K562 (cell line): ENCODE data around the gene COX18. TPM values are rescaled to one million over a fixed set of nuclear protein-coding genes. Genes with fewer than 3 reads are reported as not detected.

ENCODE experiments used
- CEBPB ChIP-seq: fragments of 450-650 bp; IDR thresholded peaks from 2 replicates; pipeline ENCODE4 v1.6.1; 2016; ENCODE audit warnings: missing genetic modification characterization, missing compliant biosample characterization
- CTBP1 ChIP-seq: fragments of 450-650 bp; IDR thresholded peaks from 2 replicates; pipeline ENCODE4 v1.6.1; 2016; ENCODE audit warnings: borderline replicate concordance
- CUX1 ChIP-seq: fragments of 200-800 bp; sonication (Bioruptor generic); IDR thresholded peaks from 2 replicates; pipeline ENCODE4 v1.6.1; 2016; ENCODE audit warnings: missing genetic modification characterization, missing compliant biosample characterization
- FOSL1 ChIP-seq: fragments of 200-800 bp; sonication (Bioruptor generic); conservative IDR thresholded peaks from 2 replicates; pipeline ENCODE4 v1.6.1; 2016; ENCODE audit warnings: missing genetic modification characterization, missing compliant biosample characterization
- MECOM ChIP-seq: fragments of 250-450 bp; sonication (Bioruptor Pico); IDR thresholded peaks from 2 replicates; pipeline ENCODE4 v1.8.0; 2022; ENCODE audit warnings: inconsistent platforms
- MYC ChIP-seq, 2 experiments: fragments of 250-450 bp in 1 of 2; sonication (Bioruptor Pico) in 1 of 2; IDR thresholded peaks; 2 replicates each; pipeline versions ENCODE4 v1.5.1 to v1.6.1; 2012 to 2021; ENCODE audit warnings: low read depth in 2 of 2, borderline replicate concordance in 1 of 2, improper control_type of control experiment in 1 of 2, low read length in 1 of 2, mild to moderate bottlenecking in 1 of 2, moderate library complexity in 1 of 2
- NELFE ChIP-seq: IDR thresholded peaks from 2 replicates; pipeline ENCODE4 v1.6.1; 2011; ENCODE audit warnings: mild to moderate bottlenecking; ENCODE audit not compliant: insufficient read depth, insufficient read length
- NFE2L1 ChIP-seq: fragments of 450-650 bp; IDR thresholded peaks from 2 replicates; pipeline ENCODE4 v1.6.1; 2016; ENCODE audit warnings: missing genetic modification characterization, low read depth, mild to moderate bottlenecking, missing compliant biosample characterization, moderate library complexity, borderline replicate concordance
- RBM14 ChIP-seq: fragments of 200-400 bp; formaldehyde crosslinking; IDR thresholded peaks from 2 replicates; pipeline ENCODE4 v1.6.1; 2018; ENCODE audit warnings: low read depth, mild to moderate bottlenecking, low read length, moderate library complexity, borderline replicate concordance; ENCODE audit not compliant: insufficient read depth
- RBM34 ChIP-seq: fragments of 200-400 bp; formaldehyde crosslinking; IDR thresholded peaks from 2 replicates; pipeline ENCODE4 v1.6.1; 2018; ENCODE audit warnings: low read length, borderline replicate concordance; ENCODE audit not compliant: insufficient read depth
- TAF1 ChIP-seq: IDR thresholded peaks from 2 replicates; pipeline ENCODE4 v1.6.1; 2011; ENCODE audit warnings: mild to moderate bottlenecking, low read length, moderate library complexity; ENCODE audit not compliant: insufficient read depth, control insufficient read depth, severe bottlenecking; ENCODE audit errors: extremely low read depth
- ZFX ChIP-seq: sonication (generic); formaldehyde crosslinking; IDR thresholded peaks from 2 replicates; pipeline ENCODE4 v1.8.0; 2022; ENCODE audit warnings: mild to moderate bottlenecking, missing genetic modification reagents, moderate library complexity
- ZNF253 ChIP-seq: fragments of 250-450 bp; sonication (Bioruptor Pico); conservative IDR thresholded peaks from 2 replicates; pipeline ENCODE4 v1.6.1; 2021; ENCODE audit warnings: mild to moderate bottlenecking
- polyA plus RNA-seq, 8 experiments: library from polyadenylated mRNA; depleted of rRNA in 4 of 8; stranded (reverse) in 5 of 8; unstranded in 3 of 8; fragments of >200 nt; fragmentation: Nextera tagmentation in 2 of 8; fragmentation: Illumina TruSeq in 1 of 8; extraction: Ambion mirVana in 2 of 8; extraction: Trizol in 1 of 8; gene quantifications; 2 replicates each; pipeline versions ENCODE4 v1.2.1 to v1.2.3, GENCODE V29; 2011 to 2014; ENCODE audit warnings: inconsistent platforms in 1 of 8, missing spikeins in 1 of 8
- total RNA-seq, 7 experiments: library from RNA; depleted of rRNA in 6 of 7; stranded (reverse); fragments of >200 nt in 6 of 7; fragmentation: Illumina TruSeq in 2 of 7; extraction: Trizol in 2 of 7; gene quantifications; 2 replicates each; pipeline versions ENCODE4 v1.2.1 to v1.2.3, GENCODE V29; 2011 to 2021; ENCODE audit warnings: low replicate concordance in 1 of 7
- TF ChIP-seq, protein P1 (sequence below): fragments of 450-650 bp; IDR thresholded peaks from 2 replicates; pipeline ENCODE4 v1.6.1; 2018; ENCODE audit warnings: mild to moderate bottlenecking, low read depth; ENCODE audit not compliant: partially characterized antibody
- TF ChIP-seq, protein P2 (sequence below): sonication (generic); formaldehyde crosslinking; IDR thresholded peaks from 2 replicates; pipeline ENCODE4 v1.8.0; 2022; ENCODE audit warnings: mild to moderate bottlenecking, missing genetic modification reagents
- TF ChIP-seq, protein P3 (sequence below), 2 experiments: fragments of 450-650 bp; IDR thresholded peaks; 2 replicates each; pipeline ENCODE4 v1.6.1; 2018; ENCODE audit warnings: mild to moderate bottlenecking in 2 of 2, low read depth in 1 of 2; ENCODE audit not compliant: partially characterized antibody in 2 of 2

The COX18 gene
- total and polyA plus RNA-seq, 9 of the 15 experiments (the other 6 are each of a cell fraction or from before 2014, with no cell fraction given): 7.0 to 21.3 (median 14.7) TPM

DNA sequence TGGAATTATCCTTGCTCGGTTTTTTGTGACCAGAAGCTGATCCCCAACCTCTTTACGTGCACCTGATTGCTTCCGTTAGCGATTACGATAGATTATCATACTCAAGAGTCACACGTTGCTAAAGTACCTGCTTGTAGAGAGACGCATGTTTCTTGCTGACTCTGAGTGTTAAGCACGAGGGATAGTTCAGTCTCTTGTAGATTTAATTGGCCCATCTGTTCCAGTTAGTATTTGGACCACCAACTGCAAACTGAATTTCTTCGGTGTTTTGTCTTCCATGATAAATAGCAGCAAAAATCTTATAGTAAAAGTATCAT lies 516 bp upstream of the COX18 start (continued):
- TF ChIP-seq, protein P1, sequence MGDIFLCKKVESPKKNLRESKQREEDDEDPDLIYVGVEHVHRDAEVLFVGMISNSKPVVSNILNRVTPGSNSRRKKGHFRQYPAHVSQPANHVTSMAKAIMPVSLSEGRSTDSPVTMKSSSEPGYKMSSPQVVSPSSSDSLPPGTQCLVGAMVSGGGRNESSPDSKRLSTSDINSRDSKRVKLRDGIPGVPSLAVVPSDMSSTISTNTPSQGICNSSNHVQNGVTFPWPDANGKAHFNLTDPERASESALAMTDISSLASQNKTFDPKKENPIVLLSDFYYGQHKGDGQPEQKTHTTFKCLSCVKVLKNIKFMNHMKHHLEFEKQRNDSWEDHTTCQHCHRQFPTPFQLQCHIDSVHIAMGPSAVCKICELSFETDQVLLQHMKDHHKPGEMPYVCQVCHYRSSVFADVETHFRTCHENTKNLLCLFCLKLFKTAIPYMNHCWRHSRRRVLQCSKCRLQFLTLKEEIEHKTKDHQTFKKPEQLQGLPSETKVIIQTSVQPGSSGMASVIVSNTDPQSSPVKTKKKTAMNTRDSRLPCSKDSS: no peak
- TF ChIP-seq RBM14: no peak
- TF ChIP-seq, protein P2, sequence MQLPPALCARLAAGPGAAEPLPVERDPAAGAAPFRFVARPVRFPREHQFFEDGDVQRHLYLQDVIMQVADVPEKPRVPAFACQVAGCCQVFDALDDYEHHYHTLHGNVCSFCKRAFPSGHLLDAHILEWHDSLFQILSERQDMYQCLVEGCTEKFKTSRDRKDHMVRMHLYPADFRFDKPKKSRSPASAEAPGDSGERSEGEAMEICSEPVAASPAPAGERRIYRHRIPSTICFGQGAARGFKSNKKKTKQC (CRISPR knock-in tag): no peak
- TF ChIP-seq CEBPB: no peak
- 0 out of 2 replicates have a peak, but pooled peaks have one; percentile 24 for TF ChIP-seq ZNF253 (CRISPR knock-in tag)
- TF ChIP-seq RBM34: no peak
- TF ChIP-seq NFE2L1: no peak
- no peak for TF ChIP-seq FOSL1 (tag)
- 0 out of 2 replicates have a peak, but pooled peaks have one; percentile 60 for TF ChIP-seq CUX1 (CRISPR knock-in tag)
- TF ChIP-seq, protein P3, sequence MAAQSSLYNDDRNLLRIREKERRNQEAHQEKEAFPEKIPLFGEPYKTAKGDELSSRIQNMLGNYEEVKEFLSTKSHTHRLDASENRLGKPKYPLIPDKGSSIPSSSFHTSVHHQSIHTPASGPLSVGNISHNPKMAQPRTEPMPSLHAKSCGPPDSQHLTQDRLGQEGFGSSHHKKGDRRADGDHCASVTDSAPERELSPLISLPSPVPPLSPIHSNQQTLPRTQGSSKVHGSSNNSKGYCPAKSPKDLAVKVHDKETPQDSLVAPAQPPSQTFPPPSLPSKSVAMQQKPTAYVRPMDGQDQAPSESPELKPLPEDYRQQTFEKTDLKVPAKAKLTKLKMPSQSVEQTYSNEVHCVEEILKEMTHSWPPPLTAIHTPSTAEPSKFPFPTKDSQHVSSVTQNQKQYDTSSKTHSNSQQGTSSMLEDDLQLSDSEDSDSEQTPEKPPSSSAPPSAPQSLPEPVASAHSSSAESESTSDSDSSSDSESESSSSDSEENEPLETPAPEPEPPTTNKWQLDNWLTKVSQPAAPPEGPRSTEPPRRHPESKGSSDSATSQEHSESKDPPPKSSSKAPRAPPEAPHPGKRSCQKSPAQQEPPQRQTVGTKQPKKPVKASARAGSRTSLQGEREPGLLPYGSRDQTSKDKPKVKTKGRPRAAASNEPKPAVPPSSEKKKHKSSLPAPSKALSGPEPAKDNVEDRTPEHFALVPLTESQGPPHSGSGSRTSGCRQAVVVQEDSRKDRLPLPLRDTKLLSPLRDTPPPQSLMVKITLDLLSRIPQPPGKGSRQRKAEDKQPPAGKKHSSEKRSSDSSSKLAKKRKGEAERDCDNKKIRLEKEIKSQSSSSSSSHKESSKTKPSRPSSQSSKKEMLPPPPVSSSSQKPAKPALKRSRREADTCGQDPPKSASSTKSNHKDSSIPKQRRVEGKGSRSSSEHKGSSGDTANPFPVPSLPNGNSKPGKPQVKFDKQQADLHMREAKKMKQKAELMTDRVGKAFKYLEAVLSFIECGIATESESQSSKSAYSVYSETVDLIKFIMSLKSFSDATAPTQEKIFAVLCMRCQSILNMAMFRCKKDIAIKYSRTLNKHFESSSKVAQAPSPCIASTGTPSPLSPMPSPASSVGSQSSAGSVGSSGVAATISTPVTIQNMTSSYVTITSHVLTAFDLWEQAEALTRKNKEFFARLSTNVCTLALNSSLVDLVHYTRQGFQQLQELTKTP (IDR thresholded peaks at IDR 0.05; ENCODE audit: low read depth in 1 of 2, partially characterized antibody in 2 of 2): peak in 1 of 2 experiments; percentile 53
- no peak for TF ChIP-seq CTBP1
- TF ChIP-seq TAF1: no peak
- no peak for TF ChIP-seq ZFX (CRISPR knock-in tag)
- TF ChIP-seq NELFE: no peak
- peak; percentile 50; the same call in 1 of the 2 replicates for TF ChIP-seq MYC (IDR thresholded peaks at IDR 0.05; ENCODE audit: low read depth, low read length)
- no peak for TF ChIP-seq MYC (CRISPR knock-in tag; IDR thresholded peaks at IDR 0.05; ENCODE audit: borderline replicate concordance, low read depth)
- no peak for TF ChIP-seq MECOM (CRISPR knock-in tag)
